HepG2 (cell line): ENCODE measurements around the gene MOV10L1. TPM values are rescaled to one million over a fixed set of nuclear protein-coding genes. Genes with fewer than 3 reads are reported as not detected.

ENCODE experiments used
- ATAC-seq: fragments of 200-7000 bp; cut with Tn5 transposase; 3 replicates; pipeline ENCODE4 v1.9.1; 2020; ENCODE audit warnings: mild to moderate bottlenecking, moderate library complexity
- BruUV-seq: library from RNA; stranded (reverse); fragments of 400-500 nt; replicated peaks from 2 replicates; lab custom pipeline; 2021; lab: Mats Ljungman, UMichigan
- CTCF ChIA-PET: fragments of 300-600 bp; formaldehyde crosslinking; extraction: SDS; loops from one replicate; lab custom pipeline; 2021; ENCODE audit warnings: low total read pairs, inconsistent platforms, low intra/inter-chr PET ratio; lab: Yijun Ruan, JAX
- POLR2A ChIA-PET: fragments of 350-600 bp; sonication (Branson Sonifier 250); formaldehyde crosslinking; loops from one replicate; lab custom pipeline; 2020; ENCODE audit warnings: antibody characterized with exemption, inconsistent platforms; lab: Yijun Ruan, JAX
- DNase-seq: peaks from one replicate; pipeline ENCODE4 v3.0.0-alpha.2; 2015; ENCODE audit warnings: low spot score
- FAIRE-seq: peaks from 3 replicates; lab custom pipeline; 2011; peaks lifted over from hg19 to GRCh38; lab: Jason Lieb, UNC
- H2AFZ ChIP-seq: one replicate; pipeline ENCODE4 v1.6.1; 2011; ENCODE audit warnings: low read length, inconsistent platforms
- H3K27ac ChIP-seq: fragments of 300-600 bp; 3 replicates; pipeline ENCODE4 v1.8.0; 2011; ENCODE audit warnings: mixed run types, mild to moderate bottlenecking, mixed read lengths, low read length, inconsistent platforms; ENCODE audit not compliant: insufficient read depth; ENCODE audit errors: extremely low read length
- H3K27me3 ChIP-seq, 2 experiments: fragments of 200-600 bp in 1 of 2; 2 replicates in 1 of 2; 3 replicates in 1 of 2; pipeline versions ENCODE4 v1.6.0 to v1.8.0; 2011; ENCODE audit warnings: low read length in 2 of 2, mild to moderate bottlenecking in 2 of 2, moderate library complexity in 2 of 2, inconsistent platforms in 1 of 2; ENCODE audit not compliant: insufficient read depth in 2 of 2, control insufficient read depth in 1 of 2
- H3K36me3 ChIP-seq, 2 experiments: fragments of 200-600 bp in 1 of 2; replicated peaks in 1 of 2; 2 replicates in 1 of 2; 3 replicates in 1 of 2; pipeline versions ENCODE4 v1.5.1 to v1.8.0; 2011; ENCODE audit warnings: low read length in 2 of 2, inconsistent platforms in 1 of 2; ENCODE audit not compliant: insufficient read depth in 2 of 2, control insufficient read depth in 1 of 2
- H3K4me1 ChIP-seq: 2 replicates; pipeline ENCODE4 v1.5.1; 2012; ENCODE audit warnings: low read length, inconsistent platforms; ENCODE audit not compliant: insufficient read depth
- H3K4me2 ChIP-seq: 2 replicates; pipeline ENCODE4 v1.6.0; 2011; ENCODE audit warnings: low read depth, low read length, inconsistent platforms
- H3K4me3 ChIP-seq, 3 experiments: fragments of 200-600 bp in 1 of 3; sonication (generic), shearing (Covaris generic) in 1 of 3; replicated peaks in 1 of 3; 2 replicates each; pipeline ENCODE4 v1.5.1; 2011 to 2016; ENCODE audit warnings: low read length in 3 of 3, inconsistent platforms in 2 of 3, low read depth in 2 of 3, mild to moderate bottlenecking in 2 of 3, control low read depth in 1 of 3, mixed read lengths in 1 of 3; ENCODE audit not compliant: insufficient read depth in 1 of 3
- H3K79me2 ChIP-seq: one replicate; pipeline ENCODE4 v1.6.1; 2011; ENCODE audit warnings: low read length, inconsistent platforms; ENCODE audit not compliant: insufficient read depth
- H3K9ac ChIP-seq: 2 replicates; pipeline ENCODE4 v1.6.0; 2011; ENCODE audit warnings: mild to moderate bottlenecking, low read depth, low read length, inconsistent platforms; ENCODE audit not compliant: insufficient read depth
- H3K9me3 ChIP-seq: 2 replicates; pipeline ENCODE4 v1.5.1; 2012; ENCODE audit warnings: mild to moderate bottlenecking, low read length
- H4K20me1 ChIP-seq: 2 replicates; pipeline ENCODE4 v1.6.0; 2011; ENCODE audit warnings: inconsistent platforms, mild to moderate bottlenecking, low read length, moderate library complexity; ENCODE audit not compliant: insufficient read depth
- ARNT2 ChIP-seq: sonication (generic); formaldehyde crosslinking; IDR thresholded peaks from 2 replicates; pipeline ENCODE4 v1.8.0; 2022; ENCODE audit warnings: mild to moderate bottlenecking, low read depth, missing genetic modification reagents, moderate library complexity
- CHD2 ChIP-seq: IDR thresholded peaks from 2 replicates; pipeline ENCODE4 v1.6.1; 2011; ENCODE audit warnings: low read depth, low read length, improper control_type of control experiment
- FOSL2 ChIP-seq: sonication (generic); formaldehyde crosslinking; IDR thresholded peaks from 2 replicates; pipeline ENCODE4 v1.4.0; 2020; ENCODE audit warnings: missing genetic modification reagents
- HNRNPUL1 ChIP-seq: fragments of 200-400 bp; formaldehyde crosslinking; IDR thresholded peaks from 2 replicates; pipeline ENCODE4 v1.6.1; 2017; ENCODE audit warnings: low read depth, mild to moderate bottlenecking, low read length, moderate library complexity
- IKZF4 ChIP-seq: sonication (generic); formaldehyde crosslinking; IDR thresholded peaks from 2 replicates; pipeline ENCODE4 v1.5.1; 2020; ENCODE audit warnings: borderline replicate concordance, mild to moderate bottlenecking, low read depth, missing genetic modification reagents; ENCODE audit errors: not compliant biosample characterization
- PCBP1 ChIP-seq: fragments of 200-400 bp; formaldehyde crosslinking; IDR thresholded peaks from 2 replicates; pipeline ENCODE4 v1.6.1; 2017; ENCODE audit warnings: mild to moderate bottlenecking, low read depth, low read length, borderline replicate concordance
- RBFOX2 ChIP-seq: fragments of 200-400 bp; formaldehyde crosslinking; IDR thresholded peaks from 2 replicates; pipeline ENCODE4 v1.6.1; 2017; ENCODE audit warnings: low read depth, mild to moderate bottlenecking, low read length
- SAFB2 ChIP-seq: sonication (generic); formaldehyde crosslinking; IDR thresholded peaks from 2 replicates; pipeline ENCODE4 v1.5.1; 2020; ENCODE audit warnings: missing genetic modification reagents, low read depth, mild to moderate bottlenecking, borderline replicate concordance
- SMAD3 ChIP-seq: sonication (generic); formaldehyde crosslinking; IDR thresholded peaks from 2 replicates; pipeline ENCODE4 v1.4.0; 2020; ENCODE audit warnings: missing genetic modification reagents
- ZBTB1 ChIP-seq: sonication (generic); formaldehyde crosslinking; IDR thresholded peaks from 2 replicates; pipeline ENCODE4 v1.4.0; 2020; ENCODE audit warnings: missing genetic modification reagents, borderline replicate concordance
- ZNF180 ChIP-seq: sonication (generic); formaldehyde crosslinking; IDR thresholded peaks from 2 replicates; pipeline ENCODE4 v1.4.0; 2020; ENCODE audit warnings: low read depth, missing genetic modification reagents, borderline replicate concordance
- ZNF274 ChIP-seq: sonication (generic); formaldehyde crosslinking; IDR thresholded peaks from 2 replicates; pipeline ENCODE4 v1.5.1; 2020; ENCODE audit warnings: mild to moderate bottlenecking, missing genetic modification reagents
- ZNF878 ChIP-seq: sonication (generic); formaldehyde crosslinking; IDR thresholded peaks from 2 replicates; pipeline ENCODE4 v1.8.1; 2023; ENCODE audit warnings: mild to moderate bottlenecking, missing genetic modification reagents, moderate library complexity
- WGBS: methylation state at CpG from one replicate; pipeline ENCODE4 v1.1.6; 2017; ENCODE audit warnings: low lambda C conversion rate; 5-methylcytosine and 5-hydroxymethylcytosine counted together
- in situ Hi-C: cut with HindIII; loops from 2 replicates; pipeline ENCODE4 v1.10.0; 2017; ENCODE audit warnings: low pct_unique_long_range_greater_than_20kb; ENCODE audit not compliant: extremely low pct_ligation_motif_present
- intact Hi-C: fragments of 100-400 bp; cut with micrococcal nuclease; formaldehyde crosslinking; loops from one replicate; pipeline ENCODE4 v1.10.0; 2022; ENCODE audit not compliant: unreplicated experiment
- polyA plus RNA-seq, 8 experiments: library from polyadenylated mRNA; depleted of rRNA in 3 of 8; stranded (reverse) in 7 of 8; unstranded in 1 of 8; fragments of >200 nt; fragmentation: Illumina TruSeq in 4 of 8; extraction: Trizol in 4 of 8; gene quantifications; 2 replicates each; pipeline versions ENCODE4 v1.2.1 to v1.2.3, GENCODE V29; 2011 to 2016; ENCODE audit warnings: low read depth in 4 of 8, missing spikeins in 1 of 8, mixed read lengths in 1 of 8; ENCODE audit not compliant: insufficient read depth in 1 of 8
- total RNA-seq, 5 experiments: library from RNA; depleted of rRNA; stranded (reverse); fragments of >200 nt; fragmentation: Illumina TruSeq; extraction: Trizol; gene quantifications; 2 replicates each; pipeline ENCODE4 v1.2.3, GENCODE V29; 2016; ENCODE audit warnings: low read depth in 1 of 5
- TF ChIP-seq, protein P1 (sequence below): IDR thresholded peaks from 2 replicates; pipeline ENCODE4 v1.6.1; 2018; ENCODE audit warnings: missing genetic modification reagents, mild to moderate bottlenecking, missing compliant biosample characterization
- TF ChIP-seq, protein P2 (sequence below): sonication (generic); formaldehyde crosslinking; IDR thresholded peaks from 2 replicates; pipeline ENCODE4 v1.5.0; 2020; ENCODE audit warnings: missing genetic modification reagents
- TF ChIP-seq, protein P3 (sequence below): sonication (generic); formaldehyde crosslinking; IDR thresholded peaks from 2 replicates; pipeline ENCODE4 v1.8.0; 2022; ENCODE audit warnings: missing genetic modification reagents, mild to moderate bottlenecking, inconsistent platforms, borderline replicate concordance
- TF ChIP-seq, protein P4 (sequence below): sonication (generic); formaldehyde crosslinking; IDR thresholded peaks from 2 replicates; pipeline ENCODE4 v1.4.0; 2020; ENCODE audit warnings: mild to moderate bottlenecking, missing genetic modification reagents

The MOV10L1 gene
- total and polyA plus RNA-seq, 2 of the 13 experiments (the other 11 are each of a cell fraction or from before 2014, with no cell fraction given) = 0.11 to 0.12 TPM

DNA sequence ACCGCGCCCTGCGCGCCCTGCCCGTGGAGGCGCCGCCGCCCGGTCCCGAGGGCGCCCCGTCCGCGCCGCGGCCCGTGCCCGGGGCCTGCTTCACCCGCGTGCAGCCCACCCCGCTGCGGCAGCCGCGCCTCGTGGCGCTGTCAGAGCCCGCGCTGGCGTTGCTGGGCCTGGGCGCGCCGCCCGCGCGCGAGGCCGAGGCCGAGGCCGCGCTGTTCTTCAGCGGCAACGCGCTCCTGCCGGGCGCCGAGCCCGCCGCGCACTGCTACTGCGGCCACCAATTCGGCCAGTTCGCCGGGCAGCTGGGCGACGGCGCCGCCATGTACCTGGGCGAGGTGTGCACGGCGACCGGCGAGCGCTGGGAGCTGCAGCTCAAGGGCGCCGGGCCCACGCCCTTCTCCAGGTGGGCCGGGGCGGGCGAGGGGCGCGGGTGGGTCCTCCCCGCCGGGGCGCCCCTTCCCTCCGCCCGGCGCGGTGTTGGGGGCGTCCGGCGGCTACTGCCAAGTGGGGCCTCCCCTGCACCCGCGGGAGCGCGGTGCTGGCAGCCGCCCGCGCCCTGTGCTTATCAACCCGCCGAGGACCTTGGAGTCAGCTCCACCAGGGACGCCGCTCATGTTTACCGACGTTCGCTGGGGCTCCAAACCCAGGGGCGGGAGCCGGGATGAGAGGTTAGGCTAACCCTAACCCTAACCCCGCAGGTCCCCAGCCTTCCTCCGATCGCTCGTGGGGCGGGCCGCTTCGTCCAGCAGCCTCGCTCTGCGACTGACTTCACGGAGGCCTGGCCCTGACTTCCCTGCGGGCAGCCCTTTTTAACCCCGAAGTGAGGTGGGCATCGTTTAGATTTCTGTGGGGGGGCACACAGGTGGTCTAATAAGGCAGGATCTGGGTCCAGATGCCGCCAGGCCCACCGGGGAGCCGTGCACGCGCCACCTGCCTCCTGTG, 111.7 kb downstream of the MOV10L1 start:
- H3K79me2 ChIP-seq = peaks cover 14% of the 10 kb centered on the region
- peak; percentile 23 for DNase-seq
- intact Hi-C loops = no loop called here
- TF ChIP-seq SAFB2 = no peak
- TF ChIP-seq, protein P1, sequence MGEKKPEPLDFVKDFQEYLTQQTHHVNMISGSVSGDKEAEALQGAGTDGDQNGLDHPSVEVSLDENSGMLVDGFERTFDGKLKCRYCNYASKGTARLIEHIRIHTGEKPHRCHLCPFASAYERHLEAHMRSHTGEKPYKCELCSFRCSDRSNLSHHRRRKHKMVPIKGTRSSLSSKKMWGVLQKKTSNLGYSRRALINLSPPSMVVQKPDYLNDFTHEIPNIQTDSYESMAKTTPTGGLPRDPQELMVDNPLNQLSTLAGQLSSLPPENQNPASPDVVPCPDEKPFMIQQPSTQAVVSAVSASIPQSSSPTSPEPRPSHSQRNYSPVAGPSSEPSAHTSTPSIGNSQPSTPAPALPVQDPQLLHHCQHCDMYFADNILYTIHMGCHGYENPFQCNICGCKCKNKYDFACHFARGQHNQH = no peak
- no peak for TF ChIP-seq ARNT2 (CRISPR knock-in tag)
- TF ChIP-seq, protein P2, sequence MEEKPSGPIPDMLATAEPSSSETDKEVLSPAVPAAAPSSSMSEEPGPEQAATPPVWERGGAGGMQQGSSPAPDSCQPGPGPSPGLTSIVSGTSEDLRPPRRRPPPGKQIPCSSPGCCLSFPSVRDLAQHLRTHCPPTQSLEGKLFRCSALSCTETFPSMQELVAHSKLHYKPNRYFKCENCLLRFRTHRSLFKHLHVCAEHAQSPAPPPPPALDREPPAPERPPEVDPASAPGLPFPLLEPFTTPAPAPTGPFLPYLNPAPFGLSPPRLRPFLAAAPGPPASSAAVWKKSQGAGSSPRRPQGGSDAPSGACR (CRISPR knock-in tag) = no peak
- TF ChIP-seq, protein P3, sequence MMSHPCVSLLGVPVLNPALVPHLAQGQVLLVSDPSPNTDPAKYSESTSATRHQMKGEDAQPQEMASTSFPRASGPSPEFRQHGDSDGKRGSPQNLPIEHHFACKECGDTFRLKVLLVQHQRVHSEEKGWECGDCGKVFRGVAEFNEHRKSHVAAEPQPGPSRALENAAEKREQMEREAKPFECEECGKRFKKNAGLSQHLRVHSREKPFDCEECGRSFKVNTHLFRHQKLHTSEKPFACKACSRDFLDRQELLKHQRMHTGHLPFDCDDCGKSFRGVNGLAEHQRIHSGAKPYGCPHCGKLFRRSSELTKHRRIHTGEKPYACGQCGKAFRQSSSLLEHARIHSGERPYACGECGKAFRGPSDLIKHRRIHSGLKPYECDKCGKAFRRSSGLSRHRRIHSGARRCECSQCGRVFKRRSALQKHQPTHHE (CRISPR knock-in tag) = 0 out of 2 replicates have a peak, but pooled peaks have one; percentile 8
- peak; percentile 56 for TF ChIP-seq RBFOX2
- TF ChIP-seq ZNF274 (CRISPR knock-in tag) = 0 out of 2 replicates have a peak, but pooled peaks have one; percentile 27
- no peak for TF ChIP-seq FOSL2 (CRISPR knock-in tag)
- TF ChIP-seq, protein P4, sequence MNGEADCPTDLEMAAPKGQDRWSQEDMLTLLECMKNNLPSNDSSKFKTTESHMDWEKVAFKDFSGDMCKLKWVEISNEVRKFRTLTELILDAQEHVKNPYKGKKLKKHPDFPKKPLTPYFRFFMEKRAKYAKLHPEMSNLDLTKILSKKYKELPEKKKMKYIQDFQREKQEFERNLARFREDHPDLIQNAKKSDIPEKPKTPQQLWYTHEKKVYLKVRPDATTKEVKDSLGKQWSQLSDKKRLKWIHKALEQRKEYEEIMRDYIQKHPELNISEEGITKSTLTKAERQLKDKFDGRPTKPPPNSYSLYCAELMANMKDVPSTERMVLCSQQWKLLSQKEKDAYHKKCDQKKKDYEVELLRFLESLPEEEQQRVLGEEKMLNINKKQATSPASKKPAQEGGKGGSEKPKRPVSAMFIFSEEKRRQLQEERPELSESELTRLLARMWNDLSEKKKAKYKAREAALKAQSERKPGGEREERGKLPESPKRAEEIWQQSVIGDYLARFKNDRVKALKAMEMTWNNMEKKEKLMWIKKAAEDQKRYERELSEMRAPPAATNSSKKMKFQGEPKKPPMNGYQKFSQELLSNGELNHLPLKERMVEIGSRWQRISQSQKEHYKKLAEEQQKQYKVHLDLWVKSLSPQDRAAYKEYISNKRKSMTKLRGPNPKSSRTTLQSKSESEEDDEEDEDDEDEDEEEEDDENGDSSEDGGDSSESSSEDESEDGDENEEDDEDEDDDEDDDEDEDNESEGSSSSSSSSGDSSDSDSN (CRISPR knock-in tag) = peak; percentile 63; the same call in 1 of the 2 replicates
- no peak for TF ChIP-seq CHD2
- no peak for TF ChIP-seq ZNF180
- no peak for TF ChIP-seq ZBTB1 (CRISPR knock-in tag)
- no peak for TF ChIP-seq HNRNPUL1
- no peak for TF ChIP-seq PCBP1
- TF ChIP-seq ZNF878 (CRISPR knock-in tag) = no peak
- no peak for TF ChIP-seq SMAD3 (CRISPR knock-in tag)
- TF ChIP-seq IKZF4 = no peak

More for the DNA sequence above, 111.7 kb downstream of the MOV10L1 start:
- no peak for FAIRE-seq
- ATAC-seq = peak; percentile 47
- in situ Hi-C loops = no loop called here
- H3K27me3 ChIP-seq = no peaks in the 10 kb centered on the region
- H3K27ac ChIP-seq = peak overlapping the region; percentile 73
- H3K4me3 ChIP-seq = peak overlapping the region; percentile 70 to 91 (median 88)
- H4K20me1 ChIP-seq = peaks cover 11% of the 10 kb centered on the region
- ChIA-PET CTCF (no interaction called here), POLR2A (no interaction called here)
- H3K36me3 ChIP-seq = peaks cover 7 to 9% of the 10 kb centered on the region in 2 experiments; a peak in 4 of 5 replicates
- WGBS = 1% methylated on average over 25 of the region's 115 CpGs
- H2AFZ ChIP-seq = no peak overlapping the region
- peak overlapping the region; percentile 74 for H3K9ac ChIP-seq
- peak overlapping the region; percentile 99 for H3K4me2 ChIP-seq
- H3K9me3 ChIP-seq = no peaks in the 10 kb centered on the region
- H3K4me1 ChIP-seq = peaks cover 44% of the 10 kb centered on the region
- no TSS peak for BruUV-seq
